Measurements from ENCODE around the gene ZP3. TPM values are rescaled to one million over a fixed set of nuclear protein-coding genes. Genes with fewer than 3 reads are reported as not detected.
"Not testable (repeated sequence)": the region's sequence is repeated elsewhere in the genome, so short reads cannot be mapped to it uniquely, and the experiment has no call there.

Gene ZP3
- total and polyA plus RNA-seq, 4 donors, result 0.59 to 2.3 (median 1.3) TPM

DNA sequence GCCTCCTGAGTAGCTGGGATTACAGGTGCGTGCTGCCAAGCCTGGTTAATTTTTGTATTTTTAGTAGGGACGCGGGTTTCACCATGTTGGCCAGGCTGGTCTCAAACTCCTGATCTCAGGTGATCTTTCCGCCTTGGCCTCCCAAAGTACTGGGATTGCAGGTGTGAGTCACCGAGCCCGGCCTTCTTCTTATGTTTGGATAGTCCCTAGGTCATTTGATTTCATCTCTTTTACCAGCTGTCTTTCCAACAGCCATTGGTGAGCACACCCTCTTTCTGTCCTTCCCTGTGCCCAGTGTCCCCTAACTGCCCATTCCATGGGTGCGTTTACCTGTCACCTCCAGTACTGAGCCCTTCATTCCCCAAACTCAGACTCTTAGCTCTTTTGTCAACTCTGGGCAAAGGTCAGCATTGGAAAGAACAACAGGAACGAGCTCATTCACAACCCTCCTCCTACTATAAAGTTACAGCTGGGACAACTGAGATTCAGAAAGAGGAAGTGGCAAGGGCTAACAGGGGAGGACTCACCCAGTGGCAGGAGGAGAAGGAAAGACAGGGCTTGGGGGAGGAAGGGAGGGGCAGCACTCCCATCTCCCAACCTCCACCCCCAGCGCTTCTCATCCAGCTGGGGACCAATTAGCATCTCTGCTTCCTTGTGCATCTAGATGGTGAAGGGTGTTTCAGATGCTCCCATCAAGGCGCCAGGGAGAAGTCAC, 20.8 kb upstream of the ZP3 start:
- DNase-seq (ENCODE audit: low read depth in 4 of 6, low spot score in 6 of 6), result no peak
- no peaks in the 10 kb centered on the region for H3K9me3 ChIP-seq (ENCODE audit: control insufficient read depth, insufficient read depth, low read length)
- peaks cover 3% of the 10 kb centered on the region for H3K36me3 ChIP-seq (ENCODE audit: control insufficient read depth, insufficient read depth, low read length)
- peaks cover 2% of the 10 kb centered on the region for H3K4me1 ChIP-seq (ENCODE audit: control insufficient read depth, insufficient read depth, low read length)
- no peaks in the 10 kb centered on the region for H3K27me3 ChIP-seq (ENCODE audit: control insufficient read depth, insufficient read depth, low read length)
- WGBS (ENCODE audit: insufficient coverage), result 96% methylated on average over 7 of the region's 10 CpGs
- H3K4me3 ChIP-seq (ENCODE audit: low read depth, low read length), result no peak overlapping the region
- no peak overlapping the region for H3K27ac ChIP-seq (ENCODE audit: low read depth, low read length)

- H3K4me3 ChIP-seq (ENCODE audit: low read depth, low read length), result no peak overlapping the region
- WGBS (ENCODE audit: insufficient coverage), result 94% methylated on average over 7 of the region's 9 CpGs
- peaks cover 2% of the 10 kb centered on the region for H3K4me1 ChIP-seq (ENCODE audit: control insufficient read depth, insufficient read depth, low read length)
- H3K9me3 ChIP-seq (ENCODE audit: control insufficient read depth, insufficient read depth, low read length), result no peaks in the 10 kb centered on the region
- H3K36me3 ChIP-seq (ENCODE audit: control insufficient read depth, insufficient read depth, low read length), result no peaks in the 10 kb centered on the region
- no peaks in the 10 kb centered on the region for H3K27me3 ChIP-seq (ENCODE audit: control insufficient read depth, insufficient read depth, low read length)
- DNase-seq (ENCODE audit: low read depth in 4 of 6, low spot score in 6 of 6), result no peak
- H3K27ac ChIP-seq (ENCODE audit: low read depth, low read length), result no peak overlapping the region
Measured at GRCh38 chr7:76405738-76406137, 19.0 kb upstream of the ZP3 start.

GRCh38 chr7:76407718-76408117, 17.0 kb upstream of the ZP3 start:
- no peaks in the 10 kb centered on the region for H3K36me3 ChIP-seq (ENCODE audit: control insufficient read depth, insufficient read depth, low read length)
- no peak overlapping the region for H3K27ac ChIP-seq (ENCODE audit: low read depth, low read length)
- H3K4me1 ChIP-seq (ENCODE audit: control insufficient read depth, insufficient read depth, low read length), result peaks cover 2% of the 10 kb centered on the region
- H3K9me3 ChIP-seq (ENCODE audit: control insufficient read depth, insufficient read depth, low read length), result no peaks in the 10 kb centered on the region
- 100% methylated on average over 1 of the region's 4 CpGs for WGBS (ENCODE audit: insufficient coverage)
- DNase-seq (ENCODE audit: low read depth in 4 of 6, low spot score in 6 of 6), result no peak
- no peaks in the 10 kb centered on the region for H3K27me3 ChIP-seq (ENCODE audit: control insufficient read depth, insufficient read depth, low read length)
- H3K4me3 ChIP-seq (ENCODE audit: low read depth, low read length), result no peak overlapping the region

- Histone ChIP-seq H3K27me3 (ENCODE audit: control insufficient read depth, insufficient read depth, low read length) (no peaks in the 10 kb centered on the region), H3K9me3 (ENCODE audit: control insufficient read depth, insufficient read depth, low read length) (no peaks in the 10 kb centered on the region), H3K27ac (ENCODE audit: low read depth, low read length) (no peak overlapping the region), H3K4me1 (ENCODE audit: control insufficient read depth, insufficient read depth, low read length) (peaks cover 2% of the 10 kb centered on the region), H3K4me3 (ENCODE audit: low read depth, low read length) (no peak overlapping the region), H3K36me3 (ENCODE audit: control insufficient read depth, insufficient read depth, low read length) (no peaks in the 10 kb centered on the region)
- DNase-seq (ENCODE audit: low read depth in 4 of 6, low spot score in 6 of 6), result no peak
Measured at GRCh38 chr7:76408121-76408560, 16.6 kb upstream of the ZP3 start.

DNA sequence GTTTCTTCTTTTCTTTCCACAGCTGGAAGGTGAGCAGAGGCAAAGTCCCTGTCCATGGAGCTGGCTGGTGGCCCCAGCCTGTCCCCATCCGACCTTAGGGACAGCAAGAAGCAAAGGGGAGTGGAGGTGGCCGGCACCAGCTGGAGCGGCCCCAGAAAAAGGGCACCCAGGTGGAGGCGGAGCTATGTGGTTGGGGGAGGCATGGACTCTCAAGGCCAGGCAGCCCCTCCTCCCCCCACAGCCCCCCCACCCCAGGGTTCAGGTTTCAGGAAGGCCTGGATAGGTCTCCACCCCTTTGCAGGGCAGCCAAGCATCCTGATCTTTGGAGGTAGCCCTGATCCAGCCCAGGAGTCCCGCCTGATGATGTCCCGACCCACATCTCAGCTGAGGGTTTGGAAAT, 15.2 kb upstream of the ZP3 start, which contains the start of gene SSC4D:
Gene SSC4D (minus strand): TSS at position 161 of the 400 bp plus-strand sequence. CDS start 5,258 bp downstream, outside the sequence.
- H3K4me3 ChIP-seq (ENCODE audit: low read depth, low read length), result no peak within 1 kb of the TSS
- no peaks in the 10 kb centered on the region for H3K27me3 ChIP-seq (ENCODE audit: control insufficient read depth, insufficient read depth, low read length)
- WGBS (ENCODE audit: insufficient coverage), result 53% methylated on average over 2 of the region's 6 CpGs
- no peak for DNase-seq (ENCODE audit: low read depth in 4 of 6, low spot score in 6 of 6)
- H3K9me3 ChIP-seq (ENCODE audit: control insufficient read depth, insufficient read depth, low read length), result no peaks in the 10 kb centered on the region
- peaks cover 2% of the 10 kb centered on the region for H3K4me1 ChIP-seq (ENCODE audit: control insufficient read depth, insufficient read depth, low read length)
- no peaks in the 10 kb centered on the region for H3K36me3 ChIP-seq (ENCODE audit: control insufficient read depth, insufficient read depth, low read length)
- H3K27ac ChIP-seq (ENCODE audit: low read depth, low read length), result no peak within 1 kb of the TSS

- no peak overlapping the region for H3K27ac ChIP-seq (ENCODE audit: low read depth, low read length)
- DNase-seq (ENCODE audit: low read depth in 4 of 6, low spot score in 6 of 6), result no peak
- H3K36me3 ChIP-seq (ENCODE audit: control insufficient read depth, insufficient read depth, low read length), result no peaks in the 10 kb centered on the region
- no peaks in the 10 kb centered on the region for H3K9me3 ChIP-seq (ENCODE audit: control insufficient read depth, insufficient read depth, low read length)
- H3K27me3 ChIP-seq (ENCODE audit: control insufficient read depth, insufficient read depth, low read length), result no peaks in the 10 kb centered on the region
- H3K4me1 ChIP-seq (ENCODE audit: control insufficient read depth, insufficient read depth, low read length), result peaks cover 2% of the 10 kb centered on the region
- no peak overlapping the region for H3K4me3 ChIP-seq (ENCODE audit: low read depth, low read length)
- WGBS (ENCODE audit: insufficient coverage), result no CpG with 5 or more reads among the region's 1 CpG
Measured at GRCh38 chr7:76411626-76412025, 13.1 kb upstream of the ZP3 start.

DNA sequence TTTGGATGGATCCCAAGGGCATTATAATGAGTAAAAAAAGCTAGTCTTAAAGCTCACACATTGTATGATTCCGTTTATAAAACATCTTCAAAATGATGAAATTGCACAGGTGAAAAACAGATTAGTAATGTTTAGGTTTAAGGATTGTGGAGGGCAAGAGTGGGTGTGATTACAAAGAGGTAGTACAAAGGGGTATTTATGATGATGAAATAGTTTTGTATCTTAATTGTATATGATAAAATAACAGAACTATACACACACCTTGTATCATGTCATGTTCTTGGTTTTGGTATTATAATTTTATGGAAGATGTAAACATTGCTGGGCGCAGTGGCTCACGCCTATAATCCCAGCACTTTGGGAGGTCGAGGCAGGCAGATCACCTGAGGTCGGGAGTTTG, 12.5 kb upstream of the ZP3 start:
- no peak for DNase-seq (ENCODE audit: low read depth in 4 of 6, low spot score in 6 of 6)
- 100% methylated on average over 2 of the region's 5 CpGs for whole genome bisulfite sequencing (ENCODE audit: insufficient coverage)
- Histone ChIP-seq H3K4me3 (ENCODE audit: low read depth, low read length) (no peak overlapping the region), H3K27me3 (ENCODE audit: control insufficient read depth, insufficient read depth, low read length) (no peaks in the 10 kb centered on the region), H3K9me3 (ENCODE audit: control insufficient read depth, insufficient read depth, low read length) (no peaks in the 10 kb centered on the region), H3K27ac (ENCODE audit: low read depth, low read length) (no peak overlapping the region), H3K36me3 (ENCODE audit: control insufficient read depth, insufficient read depth, low read length) (no peaks in the 10 kb centered on the region), H3K4me1 (ENCODE audit: control insufficient read depth, insufficient read depth, low read length) (peaks cover 2% of the 10 kb centered on the region)

DNA sequence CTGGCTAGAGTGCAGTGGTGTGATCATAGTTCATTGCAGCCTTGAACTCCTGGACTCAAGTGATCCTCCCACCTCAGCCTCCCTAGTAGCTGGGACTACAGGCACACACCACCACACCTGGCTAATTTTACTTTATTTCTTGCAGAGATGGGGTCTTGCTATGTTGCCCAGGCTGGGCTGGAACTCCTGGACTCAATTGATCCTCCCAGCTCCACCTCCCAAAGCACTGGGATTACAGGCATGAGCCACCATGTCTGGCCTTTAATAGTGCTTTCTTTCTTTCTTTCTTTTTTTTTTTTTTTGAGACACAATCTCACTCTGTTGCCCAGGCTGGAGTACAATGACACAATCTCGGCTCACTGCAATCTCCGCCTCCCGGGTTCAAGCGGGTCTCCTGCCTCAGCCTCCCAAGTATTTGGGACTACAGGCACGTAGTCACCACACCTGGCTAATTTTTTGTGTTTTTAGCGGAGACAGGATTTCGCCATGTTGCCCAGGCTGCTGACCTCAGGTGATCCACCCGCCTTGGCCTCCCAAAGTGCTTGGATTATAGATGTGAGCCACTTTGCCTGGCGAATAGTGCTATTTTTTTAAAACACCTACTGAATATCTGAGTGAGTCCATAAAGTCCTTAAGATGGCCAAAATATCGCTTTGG, 7.0 kb upstream of the ZP3 start:
- H3K27ac ChIP-seq (ENCODE audit: low read depth, low read length); H3K4me1 ChIP-seq (ENCODE audit: control insufficient read depth, insufficient read depth, low read length); DNase-seq (ENCODE audit: low read depth in 4 of 6, low spot score in 6 of 6); H3K4me3 ChIP-seq (ENCODE audit: low read depth, low read length); H3K36me3 ChIP-seq (ENCODE audit: control insufficient read depth, insufficient read depth, low read length); H3K27me3 ChIP-seq (ENCODE audit: control insufficient read depth, insufficient read depth, low read length); H3K9me3 ChIP-seq (ENCODE audit: control insufficient read depth, insufficient read depth, low read length): not testable (repeated sequence)
- 99% methylated on average over 8 of the region's 10 CpGs for WGBS (ENCODE audit: insufficient coverage)

DNA sequence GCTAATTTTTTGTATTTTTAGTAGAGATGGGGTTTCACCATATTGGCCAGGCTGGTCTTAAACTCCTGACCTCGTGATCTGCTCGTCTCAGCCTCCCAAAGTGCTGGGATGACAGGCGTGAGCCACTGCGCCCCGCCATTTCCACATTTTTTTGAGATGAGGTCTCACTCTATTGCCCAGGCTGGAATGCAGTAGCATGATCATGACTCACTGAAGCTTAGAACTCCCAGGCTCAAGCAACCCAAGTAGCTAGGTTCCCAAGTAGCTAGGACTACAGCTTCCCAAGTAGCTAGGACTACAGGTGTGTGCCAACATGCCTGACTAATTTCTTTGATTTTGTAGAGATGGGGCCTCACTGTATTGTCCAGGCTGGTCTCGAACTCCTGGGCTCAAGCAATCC, 3.7 kb upstream of the ZP3 start:
- H3K4me1 ChIP-seq (ENCODE audit: control insufficient read depth, insufficient read depth, low read length); H3K27me3 ChIP-seq (ENCODE audit: control insufficient read depth, insufficient read depth, low read length); H3K9me3 ChIP-seq (ENCODE audit: control insufficient read depth, insufficient read depth, low read length); H3K36me3 ChIP-seq (ENCODE audit: control insufficient read depth, insufficient read depth, low read length); H3K4me3 ChIP-seq (ENCODE audit: low read depth, low read length); DNase-seq (ENCODE audit: low read depth in 4 of 6, low spot score in 6 of 6); H3K27ac ChIP-seq (ENCODE audit: low read depth, low read length): not testable (repeated sequence)
- 79% methylated on average over 5 of the region's 6 CpGs for WGBS (ENCODE audit: insufficient coverage)

Measured in spinal cord (tissue), 10 donors.